Memory B cell (primary cell): Measurements from ENCODE around the gene LAMC3.

ENCODE experiments used
- ATAC-seq: fragments of 150-1000 bp; cut with Tn5 transposase; 2 replicates; pipeline ENCODE4 v1.10.0; 2021; ENCODE audit warnings: low read depth, mild to moderate bottlenecking, moderate library complexity
- DNase-seq, 2 donors: peaks; one replicate each; pipeline ENCODE4 v3.0.0; 2022; ENCODE audit warnings: low spot score in 2 of 2
- H3K27ac Mint-ChIP-seq: one replicate; pipeline ENCODE4 v1.8.0; 2022; ENCODE audit warnings: mild to moderate bottlenecking, moderate library complexity, mixed read lengths
- H3K27me3 Mint-ChIP-seq: one replicate; pipeline ENCODE4 v1.8.0; 2022; ENCODE audit warnings: mixed read lengths
- H3K36me3 Mint-ChIP-seq: one replicate; pipeline ENCODE4 v1.8.0; 2022; ENCODE audit warnings: mild to moderate bottlenecking, mixed read lengths
- H3K4me1 Mint-ChIP-seq: one replicate; pipeline ENCODE4 v1.8.0; 2022; ENCODE audit warnings: mixed read lengths
- H3K4me3 Mint-ChIP-seq: one replicate; pipeline ENCODE4 v1.8.0; 2022; ENCODE audit warnings: mild to moderate bottlenecking, moderate library complexity, mixed read lengths
- H3K9me3 Mint-ChIP-seq: one replicate; pipeline ENCODE4 v1.8.0; 2022; ENCODE audit warnings: mixed read lengths

LAMC3 gene

DNA sequence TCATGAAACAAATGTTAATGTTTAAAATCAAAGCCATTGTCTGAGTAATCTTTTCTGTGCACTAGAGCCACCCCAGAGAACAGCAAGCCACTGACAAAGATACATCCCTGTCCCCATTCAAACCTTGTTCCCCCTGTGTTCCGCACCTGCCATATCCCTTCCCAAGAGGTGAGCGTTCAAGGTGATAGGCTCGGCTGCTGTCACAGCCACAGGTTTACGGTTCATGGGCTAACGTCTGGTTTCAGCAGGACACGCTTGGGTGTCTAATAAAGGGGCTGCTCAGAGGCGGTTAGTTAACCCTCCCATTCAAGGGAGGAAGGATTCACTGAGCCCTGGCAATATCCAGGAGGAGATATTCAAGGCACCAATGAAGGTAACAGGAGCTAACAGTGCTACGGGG, 24.5 kb upstream of the LAMC3 start:
- DNase-seq (no peak), ATAC-seq (no peak)
- Mint-ChIP-seq H3K9me3 (no peaks in the 10 kb centered on the region), H3K27ac (no peak overlapping the region), H3K27me3 (peaks cover 13% of the 10 kb centered on the region), H3K36me3 (no peaks in the 10 kb centered on the region), H3K4me1 (no peaks in the 10 kb centered on the region), H3K4me3 (no peak overlapping the region)

DNA sequence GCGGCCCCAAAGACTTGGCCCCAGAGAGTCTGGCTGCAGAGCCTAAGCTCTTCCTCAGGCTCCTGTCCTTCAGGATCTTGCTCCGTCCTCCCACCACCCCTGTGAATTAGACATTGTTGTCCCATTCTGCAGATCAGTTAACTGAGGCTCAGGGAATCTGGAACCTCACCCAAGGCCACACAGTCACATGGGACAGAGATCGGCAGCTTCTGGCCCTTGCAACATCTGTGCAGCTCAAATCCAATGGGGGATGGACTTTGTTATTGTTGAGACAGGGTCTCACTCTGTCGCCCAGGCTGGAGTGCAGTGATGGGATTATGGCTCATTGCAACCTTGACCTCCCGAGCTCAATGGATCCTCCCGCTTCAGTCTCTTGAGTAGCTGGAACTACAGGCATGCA, 23.9 kb upstream of the LAMC3 start:
- ATAC-seq: no peak
- no peaks in the 10 kb centered on the region for H3K4me1 Mint-ChIP-seq
- peaks cover 13% of the 10 kb centered on the region for H3K27me3 Mint-ChIP-seq
- H3K9me3 Mint-ChIP-seq: no peaks in the 10 kb centered on the region
- no peak overlapping the region for H3K27ac Mint-ChIP-seq
- DNase-seq: no peak
- H3K36me3 Mint-ChIP-seq: no peaks in the 10 kb centered on the region
- no peak overlapping the region for H3K4me3 Mint-ChIP-seq

DNA sequence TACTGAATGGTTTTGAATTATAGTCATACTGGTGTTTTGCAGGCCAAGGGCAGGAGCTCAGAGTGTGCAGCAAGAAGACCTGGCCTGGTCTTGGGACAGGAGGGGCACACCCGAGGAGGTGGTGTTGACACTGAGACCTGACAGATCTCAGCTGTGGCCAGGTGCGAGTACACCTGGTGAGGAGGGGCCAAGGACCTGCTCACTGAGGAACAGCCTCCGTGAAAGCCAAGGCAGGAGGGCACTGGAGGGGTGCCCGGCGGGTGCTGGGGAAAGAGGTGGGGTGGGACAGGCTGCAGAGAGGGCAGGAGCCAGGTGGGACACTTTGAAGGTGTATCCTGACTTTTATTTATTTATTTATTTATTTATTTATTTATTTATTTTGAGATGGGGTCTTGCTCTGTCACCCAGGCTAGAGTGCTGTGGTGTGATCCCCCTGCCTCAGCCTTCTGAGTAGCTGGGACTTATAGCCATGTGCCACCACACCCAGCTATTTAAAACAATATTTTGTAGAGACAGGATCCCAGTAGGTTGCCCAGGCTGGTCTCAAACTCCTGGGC, 23.3 kb upstream of the LAMC3 start:
- H3K4me1 Mint-ChIP-seq: no peaks in the 10 kb centered on the region
- peaks cover 12% of the 10 kb centered on the region for H3K27me3 Mint-ChIP-seq
- no peak overlapping the region for H3K27ac Mint-ChIP-seq
- no peak overlapping the region for H3K4me3 Mint-ChIP-seq
- DNase-seq: no peak
- no peaks in the 10 kb centered on the region for H3K9me3 Mint-ChIP-seq
- H3K36me3 Mint-ChIP-seq: no peaks in the 10 kb centered on the region
- no peak for ATAC-seq

DNA sequence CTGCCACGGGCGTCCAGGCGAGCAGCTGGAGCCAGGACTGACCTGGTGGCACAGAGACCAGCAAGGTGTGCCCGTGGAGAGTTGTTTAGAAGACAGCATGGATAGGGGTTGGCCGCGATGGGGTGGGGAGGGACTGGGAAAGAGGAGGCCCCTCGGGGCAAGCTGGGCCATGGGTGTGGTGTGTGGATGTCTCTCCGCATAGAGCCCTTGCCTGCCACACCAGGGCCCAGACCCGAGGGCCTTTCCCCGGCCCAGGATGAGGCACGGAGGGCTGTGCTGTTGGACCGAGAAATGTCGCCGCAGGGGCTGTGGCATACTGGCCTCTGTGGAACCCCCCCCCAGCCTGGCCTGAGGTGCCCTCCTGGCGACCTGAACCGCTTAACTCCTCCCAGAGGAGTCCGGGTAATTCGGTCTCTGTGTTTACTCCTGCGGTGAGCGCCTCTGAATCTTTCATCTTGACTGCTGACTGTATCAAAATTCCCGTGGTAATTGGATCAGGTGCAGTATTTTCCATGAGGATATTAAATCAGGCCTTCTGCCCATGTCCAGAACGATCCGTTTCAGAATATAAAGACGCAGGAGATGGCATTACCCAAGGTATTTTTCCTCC, 22.5 kb upstream of the LAMC3 start:
- ATAC-seq (no peak), DNase-seq (no peak)
- Mint-ChIP-seq H3K27me3 (peaks cover 12% of the 10 kb centered on the region), H3K4me1 (no peaks in the 10 kb centered on the region), H3K4me3 (no peak overlapping the region), H3K9me3 (no peaks in the 10 kb centered on the region), H3K36me3 (no peaks in the 10 kb centered on the region), H3K27ac (no peak overlapping the region)

- Mint-ChIP-seq H3K4me1 (no peaks in the 10 kb centered on the region), H3K27me3 (peaks cover 16% of the 10 kb centered on the region), H3K9me3 (no peaks in the 10 kb centered on the region), H3K4me3 (no peak overlapping the region), H3K36me3 (no peaks in the 10 kb centered on the region), H3K27ac (no peak overlapping the region)
- ATAC-seq (no peak), DNase-seq (no peak)
Observed at GRCh38 chr9:130987054-130987453, 21.9 kb upstream of the LAMC3 start.

- H3K27me3 Mint-ChIP-seq: peaks cover 19% of the 10 kb centered on the region
- no peaks in the 10 kb centered on the region for H3K9me3 Mint-ChIP-seq
Observed at GRCh38 chr9:130987738-130988399, 21.1 kb upstream of the LAMC3 start.

DNA sequence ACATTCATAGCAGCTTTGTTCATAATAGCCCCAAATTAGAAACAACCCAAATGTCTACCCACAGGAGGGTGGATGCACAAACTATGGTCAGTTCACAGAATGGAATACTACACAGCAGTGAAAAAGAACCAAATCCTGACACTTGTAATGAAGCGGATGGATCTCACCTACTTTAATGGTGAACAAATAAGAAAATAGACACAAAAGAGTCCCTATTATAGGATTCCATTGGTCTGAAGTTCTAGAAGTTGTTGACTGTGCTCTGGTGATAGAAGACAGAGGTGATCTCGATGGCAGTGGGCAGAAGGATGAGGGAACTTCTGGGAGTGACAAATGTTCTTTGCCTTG, 20.6 kb upstream of the LAMC3 start:
- Mint-ChIP-seq H3K4me3 (no peak overlapping the region), H3K27me3 (peaks cover 21% of the 10 kb centered on the region), H3K27ac (no peak overlapping the region), H3K4me1 (no peaks in the 10 kb centered on the region), H3K36me3 (no peaks in the 10 kb centered on the region), H3K9me3 (no peaks in the 10 kb centered on the region)
- ATAC-seq: no peak
- DNase-seq: no peak

More at GRCh38 chr9:130987738-130988399, 21.1 kb upstream of the LAMC3 start:
- Mint-ChIP-seq H3K4me1 (no peaks in the 10 kb centered on the region), H3K4me3 (no peak overlapping the region), H3K36me3 (no peaks in the 10 kb centered on the region), H3K27ac (no peak overlapping the region)
- no peak for DNase-seq
- ATAC-seq: no peak

DNA sequence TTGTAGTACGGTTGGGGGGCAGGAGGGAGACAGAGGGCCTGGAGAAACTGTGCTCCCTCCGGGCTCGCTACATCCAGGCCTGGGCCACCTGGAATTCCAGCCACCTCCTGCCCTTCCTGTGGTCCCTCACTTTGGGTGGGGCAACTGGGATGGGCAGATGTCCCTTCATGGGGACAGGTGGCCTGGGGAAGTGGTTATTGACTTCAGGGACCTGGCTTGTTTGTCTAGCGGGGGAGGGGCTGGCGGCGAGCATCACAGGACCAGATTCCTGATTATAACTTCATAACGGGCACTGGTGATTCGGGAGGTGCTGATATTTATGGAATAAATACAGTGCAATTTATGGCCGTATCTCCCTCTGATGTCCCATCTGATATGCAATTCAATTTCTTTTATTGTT, 20.1 kb upstream of the LAMC3 start:
- no peak overlapping the region for H3K27ac Mint-ChIP-seq
- no peaks in the 10 kb centered on the region for H3K9me3 Mint-ChIP-seq
- H3K4me3 Mint-ChIP-seq: no peak overlapping the region

GRCh38 chr9:130989391-130989790, 19.6 kb upstream of the LAMC3 start:
- DNase-seq (no peak), ATAC-seq (no peak)
- Mint-ChIP-seq H3K4me3 (no peak overlapping the region), H3K27ac (no peak overlapping the region), H3K27me3 (peaks cover 26% of the 10 kb centered on the region), H3K36me3 (no peaks in the 10 kb centered on the region), H3K4me1 (peaks cover 2% of the 10 kb centered on the region), H3K9me3 (no peaks in the 10 kb centered on the region)

More for the DNA sequence above, 20.1 kb upstream of the LAMC3 start:
- Mint-ChIP-seq H3K4me1 (no peaks in the 10 kb centered on the region), H3K36me3 (no peaks in the 10 kb centered on the region), H3K27me3 (peaks cover 22% of the 10 kb centered on the region)
- DNase-seq: no peak
- no peak for ATAC-seq

DNA sequence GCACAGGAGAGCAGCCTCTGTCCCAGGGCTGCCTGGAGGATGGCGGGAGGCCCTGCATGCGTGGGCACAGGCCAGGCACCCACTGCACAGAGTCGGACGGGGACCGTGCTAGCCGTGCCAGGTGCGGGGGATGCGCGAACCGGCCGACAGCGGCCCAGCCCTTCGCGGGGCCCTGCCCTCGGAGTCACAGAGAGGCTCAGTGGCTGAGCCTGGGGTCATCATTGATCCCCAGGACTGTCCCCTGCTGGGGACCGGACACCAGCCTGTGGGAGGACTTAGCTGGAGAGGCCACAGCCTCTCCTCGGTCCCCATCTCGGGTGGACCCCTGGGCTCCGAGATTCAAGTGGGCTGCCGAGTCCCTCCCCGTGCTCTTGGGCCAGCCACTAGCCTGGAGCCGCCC, 19.1 kb upstream of the LAMC3 start:
- peaks cover 27% of the 10 kb centered on the region for H3K27me3 Mint-ChIP-seq
- ATAC-seq (no peak), DNase-seq (no peak)
- no peaks in the 10 kb centered on the region for H3K36me3 Mint-ChIP-seq
- no peak overlapping the region for H3K4me3 Mint-ChIP-seq
- no peak overlapping the region for H3K27ac Mint-ChIP-seq
- no peaks in the 10 kb centered on the region for H3K9me3 Mint-ChIP-seq
- H3K4me1 Mint-ChIP-seq: peaks cover 2% of the 10 kb centered on the region

DNA sequence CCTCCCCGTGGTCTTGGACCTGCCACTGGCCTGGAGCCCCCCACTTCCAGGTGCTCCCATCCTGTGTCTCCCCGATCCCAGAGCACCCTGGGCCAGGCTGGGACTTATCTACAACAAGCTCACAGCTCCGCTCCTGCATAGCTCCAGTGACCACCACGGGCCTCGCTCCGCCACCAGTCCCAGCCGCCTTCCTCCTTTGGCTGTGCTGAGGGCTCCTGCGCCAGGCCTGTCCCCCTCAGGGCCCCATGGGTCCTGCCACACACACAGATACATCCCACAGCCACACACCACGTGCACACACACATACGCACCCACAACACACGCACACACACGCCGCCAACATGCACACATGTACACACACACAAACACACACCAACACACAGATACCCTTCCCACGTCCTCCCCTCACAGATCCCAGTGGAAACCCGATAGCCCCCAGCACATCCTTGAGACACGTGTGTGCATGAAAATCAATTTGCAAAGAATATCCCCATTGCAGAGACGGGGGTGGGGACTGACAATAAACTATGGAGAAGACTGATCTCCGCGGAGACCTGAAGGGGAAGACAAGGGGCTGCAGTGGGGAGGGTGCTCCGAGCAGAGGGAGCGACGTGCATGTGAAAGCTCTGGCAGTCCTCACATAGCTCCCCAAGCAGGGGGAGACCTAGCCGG, 18.5 kb upstream of the LAMC3 start:
- H3K9me3 Mint-ChIP-seq: no peaks in the 10 kb centered on the region
- peaks cover 2% of the 10 kb centered on the region for H3K4me1 Mint-ChIP-seq
- H3K4me3 Mint-ChIP-seq: no peak overlapping the region
- no peaks in the 10 kb centered on the region for H3K36me3 Mint-ChIP-seq
- DNase-seq: no peak
- ATAC-seq: no peak
- H3K27ac Mint-ChIP-seq: no peak overlapping the region
- H3K27me3 Mint-ChIP-seq: peaks cover 27% of the 10 kb centered on the region

- no peak overlapping the region for H3K4me3 Mint-ChIP-seq
- ATAC-seq (no peak), DNase-seq (no peak)
- H3K4me1 Mint-ChIP-seq: peaks cover 2% of the 10 kb centered on the region
- H3K9me3 Mint-ChIP-seq: no peaks in the 10 kb centered on the region
- peaks cover 25% of the 10 kb centered on the region for H3K27me3 Mint-ChIP-seq
- no peak overlapping the region for H3K27ac Mint-ChIP-seq
- H3K36me3 Mint-ChIP-seq: no peaks in the 10 kb centered on the region
Observed at GRCh38 chr9:130990978-130991777, 17.8 kb upstream of the LAMC3 start.

DNA sequence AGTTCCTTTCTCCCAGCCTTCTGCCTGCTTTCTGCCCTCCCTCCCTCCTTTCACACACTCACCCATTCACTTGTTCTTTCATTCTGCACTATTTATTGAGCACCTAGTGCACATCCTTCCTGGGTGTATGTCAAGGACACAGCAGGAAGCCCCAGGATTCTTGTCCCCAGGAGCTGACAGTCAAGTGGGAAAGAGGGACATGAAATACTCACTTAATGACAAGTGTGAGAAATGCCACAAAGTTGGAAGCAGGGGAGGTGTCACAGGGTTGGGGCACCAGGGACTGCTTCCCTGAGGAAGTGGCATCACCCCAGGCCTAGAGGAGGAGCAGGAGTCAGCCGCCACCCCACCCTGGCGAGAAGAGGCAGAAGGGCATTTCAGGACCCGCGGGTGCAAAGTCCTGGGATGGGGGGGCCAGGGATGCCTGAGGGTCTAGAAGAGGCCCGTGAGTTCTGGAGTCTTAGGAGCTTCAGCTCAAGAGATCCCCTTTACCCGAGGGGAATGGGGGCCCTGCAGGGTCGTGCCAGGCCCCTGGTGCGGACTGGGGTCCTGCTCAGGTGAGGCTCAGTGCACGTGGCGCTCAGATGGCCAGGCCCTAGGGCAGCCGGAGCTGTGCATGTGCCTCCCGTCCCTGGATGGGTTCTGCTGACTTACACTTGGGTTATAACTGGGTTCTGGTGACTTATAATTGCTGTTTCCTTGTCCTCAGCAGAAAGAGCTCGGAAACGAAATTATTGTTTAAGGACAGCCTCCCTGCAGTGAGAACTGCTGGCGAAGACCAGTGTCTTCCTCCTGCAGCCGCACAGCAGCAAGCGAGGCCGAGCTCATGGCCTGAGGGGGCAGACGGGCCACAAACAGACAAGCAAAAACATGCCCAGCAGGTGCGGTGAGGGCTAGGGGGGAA, 16.9 kb upstream of the LAMC3 start:
- peaks cover 25% of the 10 kb centered on the region for H3K27me3 Mint-ChIP-seq
- DNase-seq (no peak), ATAC-seq (no peak)
- H3K9me3 Mint-ChIP-seq: no peaks in the 10 kb centered on the region
- H3K4me1 Mint-ChIP-seq: peaks cover 2% of the 10 kb centered on the region
- no peaks in the 10 kb centered on the region for H3K36me3 Mint-ChIP-seq
- H3K27ac Mint-ChIP-seq: no peak overlapping the region
- H3K4me3 Mint-ChIP-seq: no peak overlapping the region
